GM12891 (cell line): ENCODE data around the gene IL1RAPL1.

Experiments
- POLR2A ChIP-seq: IDR thresholded peaks from 2 replicates; pipeline ENCODE4 v1.6.1; 2011; ENCODE audit warnings: low read depth, low read length, control low read depth
- POLR2AphosphoS5 ChIP-seq: IDR thresholded peaks from 2 replicates; pipeline ENCODE4 v1.6.1; 2011; ENCODE audit warnings: low read depth, low read length, control low read depth

- TF ChIP-seq POLR2AphosphoS5, result no peak
- no peak for TF ChIP-seq POLR2A
Measured at GRCh38 chrX:29671421-29671820, 1084.2 kb downstream of the IL1RAPL1 start.
